Left renal cortex interstitium (tissue), 4 donors: Measurements from ENCODE around the gene PGC. TPM values are rescaled to one million over a fixed set of nuclear protein-coding genes. Genes with fewer than 3 reads are reported as not detected.
"Not testable (repeated sequence)": the region's sequence is repeated elsewhere in the genome, so short reads cannot be mapped to it uniquely, and the experiment has no call there.

Experiments used
- DNase-seq, 4 donors: peaks; one replicate each; pipeline ENCODE4 v3.0.0-alpha.2; 2013; ENCODE audit warnings: low read depth in 4 of 4, low spot score in 2 of 4, missing footprints in 1 of 4
- polyA plus RNA-seq, 4 donors: library from polyadenylated mRNA; unstranded; fragments of 120-200 nt; gene quantifications; one replicate each; pipeline ENCODE4 v1.2.1, GENCODE V29; 2013; ENCODE audit not compliant: insufficient read length in 4 of 4

Gene PGC
- polyA plus RNA-seq, 4 donors: 0.35 to 0.48 TPM; not detected in 2

DNA sequence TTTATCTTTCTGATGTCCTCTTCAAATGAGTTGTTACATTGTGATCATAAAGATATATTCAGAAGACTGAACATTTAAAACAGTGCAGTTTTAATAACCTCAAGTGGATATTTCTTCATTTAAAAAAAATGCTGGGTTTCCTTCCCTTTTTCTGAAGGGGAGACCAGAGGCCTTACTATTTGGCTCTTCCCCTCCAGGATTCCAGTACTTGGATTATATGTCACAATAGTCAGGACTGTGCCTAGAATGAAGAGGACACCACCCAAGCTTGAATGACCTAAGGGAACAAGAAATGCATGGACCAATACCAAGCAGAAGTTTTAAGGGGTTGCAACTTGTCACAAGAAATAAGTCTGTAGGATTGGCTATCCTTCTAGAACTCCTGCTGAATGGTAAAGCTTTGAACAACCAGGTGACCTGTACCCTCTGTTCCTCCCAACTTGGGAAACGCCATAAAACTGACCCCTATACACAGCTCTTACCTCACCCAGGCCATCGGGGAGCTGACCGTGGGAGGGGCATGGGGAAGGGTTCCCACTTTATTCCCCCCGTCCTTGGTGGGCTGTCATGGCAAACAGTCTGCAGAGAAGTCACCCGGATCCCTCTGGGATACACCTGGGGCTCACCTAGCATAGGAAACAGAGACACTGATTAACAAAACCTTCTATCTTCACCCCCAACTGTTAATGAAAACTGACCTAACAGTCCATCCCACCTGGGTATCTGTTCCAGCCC is 30.5 kb upstream of the PGC start:
- no peak for DNase-seq

DNA sequence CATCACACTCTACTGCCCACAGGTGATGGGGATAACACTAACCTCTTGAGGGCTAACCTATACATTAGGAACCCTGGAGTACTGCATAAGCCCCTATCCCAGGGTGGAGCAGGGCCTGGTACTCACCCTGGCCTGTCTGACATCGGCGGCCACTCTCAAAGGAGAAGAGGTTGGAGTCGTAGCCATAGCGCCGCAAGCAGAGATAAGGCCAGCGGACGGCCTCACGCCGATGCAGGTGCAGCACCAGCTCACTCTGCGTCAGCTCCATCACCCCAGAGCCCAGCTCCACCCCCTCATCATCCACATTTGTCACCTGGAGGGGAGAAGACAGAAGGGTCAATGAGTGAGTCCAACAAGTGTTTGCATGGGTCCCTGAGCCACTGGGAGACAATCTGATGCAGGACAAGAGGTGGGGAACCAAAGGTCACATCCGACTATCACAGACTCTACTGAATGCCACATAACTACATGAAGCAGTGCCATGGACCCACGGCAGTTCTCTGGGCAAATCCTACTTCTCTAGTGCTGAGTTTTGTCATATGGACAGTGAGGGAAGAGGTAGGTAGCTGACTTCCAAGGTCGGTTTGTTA is 28.2 kb upstream of the PGC start:
- no peak for DNase-seq

DNA sequence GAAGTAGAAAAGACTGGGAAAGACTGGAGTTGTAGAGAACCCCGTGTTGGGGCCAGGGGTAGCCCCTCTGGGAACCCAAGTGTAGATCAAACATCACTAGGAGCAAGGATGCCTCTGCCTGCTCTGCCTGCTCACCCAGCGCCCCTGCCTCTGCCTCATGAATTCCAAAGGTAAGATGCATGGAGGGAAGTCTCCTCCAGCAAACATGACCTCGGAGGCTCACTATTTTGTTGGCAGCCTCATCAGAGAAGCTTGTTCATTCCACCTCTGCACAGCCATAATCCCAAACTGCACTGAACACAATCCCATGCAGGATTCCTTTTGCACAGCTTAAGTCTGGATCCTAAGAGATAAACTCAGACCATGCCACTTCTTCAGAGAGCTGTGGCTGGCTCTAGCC is 27.6 kb upstream of the PGC start:
- DNase-seq: no peak

DNA sequence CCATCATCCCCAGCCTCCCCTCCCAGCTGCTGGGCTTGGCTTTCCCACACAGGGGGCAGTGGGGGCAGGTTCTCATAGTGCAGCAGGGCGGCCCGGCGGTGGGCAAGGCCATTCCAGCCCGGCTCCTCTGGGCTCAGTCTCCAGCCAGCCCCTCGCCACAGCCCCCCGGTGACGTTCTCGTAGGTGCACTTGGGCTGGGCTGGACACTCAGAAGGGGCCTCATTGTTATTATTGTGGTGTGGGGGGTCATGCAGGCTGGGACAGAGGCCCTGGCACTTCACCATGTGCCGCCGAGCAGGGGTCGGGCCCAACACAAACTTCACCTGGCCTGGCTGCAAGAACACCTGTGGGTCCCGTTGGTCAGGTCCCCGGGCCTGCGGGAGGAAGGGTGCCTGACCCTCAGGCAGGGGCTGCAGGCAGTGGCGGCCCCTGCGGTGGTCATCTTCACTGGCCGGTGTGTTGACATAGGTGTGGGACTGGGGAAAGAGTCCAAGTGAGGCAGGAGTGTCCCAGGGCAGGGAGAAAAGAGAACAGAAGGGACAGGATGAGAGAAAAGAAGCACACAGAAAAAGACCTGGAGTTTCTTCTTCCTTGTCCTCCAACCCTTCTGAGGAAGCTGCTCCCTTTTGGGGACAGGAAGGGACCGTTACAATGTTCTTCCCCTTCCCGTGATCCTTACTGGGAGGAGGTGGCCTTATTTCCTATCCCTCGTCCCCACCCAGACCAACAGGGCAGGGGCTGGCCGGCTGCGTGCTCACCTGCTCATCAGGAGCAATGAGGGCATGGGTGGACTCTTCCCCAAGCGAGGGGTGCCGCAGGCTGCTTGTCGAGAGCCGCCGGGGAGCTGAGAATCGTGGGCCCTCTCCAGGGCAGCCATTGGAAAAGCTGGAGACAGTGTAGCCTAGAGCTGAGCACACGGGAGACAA is 24.1 kb upstream of the PGC start:
- DNase-seq: no peak

DNA sequence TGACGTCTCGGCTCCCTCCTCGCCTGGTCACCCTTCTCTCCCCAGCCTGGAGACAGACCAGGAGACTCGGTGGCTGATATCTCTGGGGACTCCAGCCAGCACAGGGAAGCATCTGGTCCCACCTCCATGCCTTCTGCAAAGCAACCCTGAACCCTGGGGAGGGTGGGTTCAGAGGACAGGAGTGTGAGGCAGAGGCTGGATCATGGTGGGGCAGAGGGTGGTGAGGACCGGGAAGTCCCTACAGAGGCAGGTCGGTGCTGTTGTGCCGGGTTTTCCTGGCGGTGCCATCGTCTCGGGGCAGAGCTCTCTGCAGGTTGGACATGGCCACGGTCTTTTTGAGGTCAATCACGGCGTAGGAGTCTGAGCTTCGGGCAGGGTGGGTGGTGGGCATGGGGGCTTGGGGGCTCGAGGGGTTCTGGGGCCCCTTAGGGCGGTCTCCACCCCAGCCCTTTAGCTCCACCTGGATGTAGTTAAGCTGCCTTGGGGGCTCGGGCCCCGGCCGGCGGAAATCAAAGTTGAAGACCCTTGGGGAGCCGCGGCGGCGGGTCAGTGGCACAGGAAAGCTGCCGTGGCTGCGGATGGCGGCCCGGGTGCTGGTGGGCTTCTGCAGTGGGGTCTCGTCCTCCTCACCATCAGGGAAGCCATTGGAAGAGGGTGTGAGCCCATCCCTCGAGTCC is 23.3 kb upstream of the PGC start:
- DNase-seq: no peak

DNA sequence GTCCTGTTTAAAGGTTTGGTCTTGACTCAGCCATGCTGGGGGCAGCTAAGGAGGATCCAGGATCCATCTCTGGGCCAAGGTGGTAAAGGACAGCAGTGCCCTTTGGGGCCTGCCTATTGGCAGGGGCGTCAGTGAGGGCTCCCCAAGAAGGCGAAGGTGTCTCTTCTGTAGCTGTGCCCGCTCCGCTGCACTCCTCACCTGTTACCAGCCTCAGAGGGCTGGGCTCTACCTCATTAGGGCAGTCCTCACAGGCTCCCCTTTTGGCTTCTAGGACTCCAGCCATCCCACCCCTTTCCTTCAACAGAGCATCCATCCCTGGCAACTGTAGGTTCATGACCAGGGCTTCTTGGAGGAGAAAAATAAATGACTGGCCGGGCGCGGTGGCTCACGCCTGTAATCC is 22.2 kb upstream of the PGC start:
- no peak for DNase-seq

DNA sequence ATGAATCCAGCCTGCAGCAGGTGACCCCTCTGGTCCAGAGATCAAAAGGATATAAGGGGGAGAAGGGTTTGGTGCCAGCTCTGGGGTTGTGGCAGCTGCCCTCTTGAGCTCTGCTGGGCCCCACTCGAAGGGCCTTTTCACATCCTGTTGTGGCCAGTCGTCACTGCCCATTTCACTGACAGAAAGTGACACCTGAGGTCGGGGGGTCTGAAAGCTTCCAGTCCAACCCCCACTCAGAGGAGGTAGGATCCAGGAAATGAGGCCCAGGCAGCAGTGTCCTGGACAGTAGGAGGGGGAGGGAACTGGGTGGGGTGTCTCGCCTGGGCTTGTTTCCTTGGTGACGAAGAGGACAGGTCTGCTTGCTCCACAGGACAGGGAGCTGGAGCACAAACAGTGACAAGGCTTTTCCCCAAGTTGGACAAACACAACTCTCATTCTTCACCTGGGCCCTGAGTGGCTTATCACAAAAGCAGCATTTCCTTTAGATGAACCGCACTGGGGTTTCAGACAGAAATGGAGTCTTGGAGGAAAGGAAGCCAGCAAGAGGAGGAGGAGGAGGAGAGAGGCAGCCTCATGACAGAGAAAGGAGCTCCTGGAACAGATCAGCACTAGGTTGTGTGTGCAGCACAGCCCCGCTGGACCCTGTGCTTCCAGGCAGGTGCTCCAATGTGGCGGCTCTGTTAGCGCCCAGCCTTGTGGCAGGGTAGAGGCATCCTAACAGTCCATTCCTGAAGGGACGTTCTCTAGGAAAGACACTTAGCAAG is 21.5 kb upstream of the PGC start:
- DNase-seq: no peak

DNA sequence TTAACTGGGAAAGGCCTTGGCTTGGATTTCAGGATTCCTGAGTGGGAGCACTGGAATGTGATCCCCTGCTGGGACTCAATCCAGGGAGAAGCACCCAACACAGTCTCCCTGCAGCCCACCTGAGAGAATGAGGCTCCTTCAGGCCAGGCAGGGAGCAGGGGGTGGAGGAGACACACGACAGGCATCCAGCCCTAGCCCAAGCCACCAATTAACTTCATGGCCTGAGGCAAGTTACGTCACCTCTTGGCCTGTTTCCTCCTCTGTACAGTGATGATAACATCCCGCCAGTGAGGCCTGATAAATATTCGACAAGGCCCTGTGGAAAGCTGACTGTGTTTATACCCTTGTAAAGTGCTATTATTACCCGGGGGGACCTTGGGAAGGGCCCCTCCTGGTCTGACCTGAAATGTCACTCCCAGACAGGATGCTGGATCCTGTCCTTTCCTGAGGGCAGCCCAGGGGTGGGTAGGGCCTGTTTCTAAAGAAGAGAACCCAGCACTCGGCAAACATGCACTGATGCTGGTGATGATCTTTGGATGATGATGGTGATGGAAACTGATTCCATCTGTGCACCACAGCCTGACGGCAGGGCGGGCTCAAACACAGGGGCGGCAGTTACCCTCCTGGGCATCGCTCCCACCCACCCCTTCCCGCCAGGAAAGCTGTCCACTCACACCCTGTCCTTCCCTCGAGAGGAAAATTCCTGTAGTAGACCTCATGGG is 20.1 kb upstream of the PGC start:
- DNase-seq: no peak

DNA sequence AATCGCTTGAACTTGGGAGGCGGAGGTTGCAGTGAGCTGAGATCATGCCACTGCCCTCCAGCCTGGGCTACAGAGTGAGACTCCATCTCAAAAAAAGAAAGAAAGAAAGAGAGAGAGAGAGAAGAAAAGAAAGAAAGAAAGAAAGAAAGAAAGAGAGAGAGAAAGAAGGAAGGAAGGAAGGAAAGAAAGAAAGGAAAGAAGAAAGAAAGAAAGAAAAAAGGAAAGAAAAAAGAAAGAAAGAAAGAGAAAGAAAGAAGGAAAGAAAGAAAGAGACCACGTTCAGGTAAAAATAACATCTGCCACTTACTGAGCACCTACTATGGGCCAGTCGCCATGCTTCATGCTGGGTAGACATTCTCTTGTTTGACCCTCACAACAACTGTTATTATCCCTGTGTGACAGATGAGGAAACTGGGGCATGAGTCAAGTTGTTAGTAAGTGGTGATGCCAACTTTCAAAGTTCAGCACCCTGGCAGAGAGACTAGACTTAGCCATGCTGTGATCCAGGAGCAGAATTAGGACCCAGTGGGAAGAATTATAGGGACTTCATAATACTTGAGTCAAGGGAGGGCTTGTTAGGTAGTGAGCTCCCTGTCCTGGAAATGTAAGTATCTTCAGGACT is 19.0 kb upstream of the PGC start:
- DNase-seq: not testable (repeated sequence)

DNA sequence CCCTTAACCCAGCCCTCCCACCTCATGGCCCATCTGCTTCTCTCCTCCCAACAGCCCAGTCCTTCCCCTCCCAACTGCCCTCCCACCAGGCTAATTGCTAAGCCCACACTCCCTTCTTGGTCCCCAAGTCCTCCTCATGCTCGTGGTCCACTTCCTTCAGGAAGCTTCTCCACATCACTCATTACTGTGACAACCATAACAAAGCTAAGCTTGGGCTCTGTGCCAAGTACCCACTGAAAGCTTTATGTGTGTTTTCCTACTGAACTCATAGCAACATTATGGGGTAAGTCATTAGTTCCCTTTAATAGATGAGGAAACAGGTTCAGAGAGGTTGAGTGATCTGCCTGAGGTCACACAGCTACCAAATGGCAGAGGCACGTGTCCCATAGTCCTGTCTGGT is 16.3 kb upstream of the PGC start:
- no peak for DNase-seq

DNA sequence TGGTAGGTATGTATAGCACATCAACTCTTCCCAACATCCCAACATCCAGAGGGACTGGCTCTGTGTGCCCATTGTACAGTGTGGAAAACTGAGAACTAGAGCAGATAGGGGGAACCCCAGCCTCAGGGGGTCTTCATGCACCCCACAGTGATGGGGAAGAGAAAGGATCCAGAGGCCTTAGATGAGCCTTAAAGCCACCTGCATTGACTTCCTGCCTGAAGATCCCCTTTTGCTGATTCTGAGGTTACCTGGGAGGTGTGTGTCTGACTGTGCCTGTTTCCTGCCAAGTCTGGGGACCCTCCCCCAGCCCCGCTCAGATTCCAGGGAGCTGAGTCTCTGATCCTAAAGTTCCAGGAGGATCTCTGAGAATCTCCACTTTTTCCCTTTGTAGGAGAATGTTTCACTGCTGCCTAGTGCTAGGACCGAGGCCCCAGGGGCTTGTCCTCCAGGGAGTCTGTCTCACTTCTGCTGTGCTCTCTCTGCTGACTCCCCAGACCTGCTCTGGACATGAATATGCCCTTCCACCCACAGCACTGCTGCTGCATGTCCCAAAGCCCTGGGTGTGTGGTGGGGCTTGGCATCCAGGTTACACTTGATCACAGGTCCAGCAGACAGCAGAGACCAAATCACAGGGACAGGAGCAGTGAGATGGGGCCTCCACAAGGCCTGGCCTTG is 12.8 kb upstream of the PGC start:
- no peak for DNase-seq

DNA sequence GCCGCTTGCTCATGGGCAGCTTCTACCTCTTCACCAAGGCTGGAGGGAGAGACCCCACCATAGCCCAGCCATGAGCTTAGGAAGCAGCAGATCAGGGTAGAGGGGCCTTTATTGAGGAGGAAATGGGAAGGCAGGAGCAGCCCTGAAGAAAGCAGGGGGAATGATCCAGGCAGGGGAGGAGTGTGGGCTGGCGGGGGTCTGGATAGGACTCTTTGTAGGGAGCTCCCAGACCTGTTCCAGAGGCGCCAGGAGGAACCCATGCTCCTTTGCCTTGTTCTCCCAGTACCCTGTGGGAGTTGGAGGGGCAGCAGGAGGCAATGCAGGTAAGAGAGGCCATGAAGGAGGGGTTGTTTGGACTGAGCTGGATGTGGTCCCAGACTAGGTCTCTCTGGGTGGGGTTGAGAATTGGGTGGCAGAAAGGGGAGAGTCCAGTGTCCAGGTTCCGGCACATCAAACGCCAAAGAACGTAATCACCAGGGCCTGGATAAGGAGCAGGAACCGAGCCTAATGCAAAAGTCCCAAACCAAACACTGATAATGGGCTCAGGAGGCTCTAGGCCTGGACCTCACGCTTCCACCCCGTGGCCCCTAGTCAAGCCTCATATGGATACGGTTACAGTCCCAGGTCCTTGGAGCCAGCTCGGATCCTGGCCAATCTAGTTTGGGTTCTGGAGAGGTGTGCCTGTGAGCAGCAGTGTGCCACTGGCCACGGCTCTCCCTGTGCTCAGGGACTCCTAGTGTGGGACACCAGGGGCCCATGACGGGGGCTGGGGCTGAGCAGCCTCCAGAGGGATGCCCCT is 12.1 kb upstream of the PGC start:
- DNase-seq: no peak

DNA sequence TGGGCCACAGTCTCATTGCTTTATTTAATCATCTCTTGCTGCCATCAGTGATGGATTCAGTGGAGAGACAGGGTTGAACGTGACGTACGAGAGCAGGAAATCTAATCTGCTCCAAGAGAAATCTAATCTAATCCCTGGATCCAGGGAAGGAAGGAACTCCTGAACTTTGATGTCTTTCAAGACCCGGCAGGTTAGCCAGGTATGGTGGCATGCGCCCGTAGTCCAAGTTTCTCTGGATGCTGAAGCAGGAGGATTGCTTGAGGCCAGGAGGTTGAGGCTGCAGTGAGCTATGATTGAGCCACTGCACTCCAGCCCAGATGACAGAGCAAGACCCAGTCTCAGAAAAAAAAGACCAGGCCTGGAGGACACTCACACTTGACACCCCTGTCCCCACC is 11.4 kb upstream of the PGC start:
- no peak for DNase-seq

DNA sequence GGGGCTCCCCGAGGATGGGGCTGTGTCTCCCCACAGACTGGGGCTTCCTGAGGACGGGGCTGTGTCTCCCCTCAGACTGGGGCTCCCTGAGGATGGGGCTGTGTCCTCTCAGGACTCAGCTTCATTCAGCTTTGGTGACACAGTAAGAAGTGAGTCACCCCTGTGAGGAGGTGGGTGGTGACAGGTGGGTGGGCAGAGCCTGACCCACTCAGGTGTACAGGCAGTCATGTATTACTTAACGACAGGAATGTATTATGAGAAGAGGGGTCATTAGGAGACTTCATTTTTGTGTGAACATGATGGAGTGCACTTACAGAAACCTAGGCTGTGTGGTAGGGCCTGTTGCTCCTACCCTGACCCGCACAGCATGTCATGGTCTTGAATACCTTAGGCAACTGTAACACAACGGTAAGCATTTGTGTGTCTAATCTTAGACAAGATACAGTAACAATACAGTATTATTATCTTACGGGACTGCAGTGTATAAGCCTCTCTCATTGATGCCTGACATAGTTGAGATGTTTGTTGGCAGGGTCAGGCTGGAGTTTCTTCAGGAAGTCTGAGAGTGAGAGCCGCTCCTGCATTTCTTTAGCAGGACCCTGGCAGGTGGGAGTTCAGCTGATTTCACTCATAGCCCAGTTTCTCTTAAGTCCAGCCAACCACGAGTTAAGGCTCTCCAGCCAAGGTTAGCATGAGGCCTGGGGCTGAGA is 10.9 kb upstream of the PGC start:
- DNase-seq: no peak

DNA sequence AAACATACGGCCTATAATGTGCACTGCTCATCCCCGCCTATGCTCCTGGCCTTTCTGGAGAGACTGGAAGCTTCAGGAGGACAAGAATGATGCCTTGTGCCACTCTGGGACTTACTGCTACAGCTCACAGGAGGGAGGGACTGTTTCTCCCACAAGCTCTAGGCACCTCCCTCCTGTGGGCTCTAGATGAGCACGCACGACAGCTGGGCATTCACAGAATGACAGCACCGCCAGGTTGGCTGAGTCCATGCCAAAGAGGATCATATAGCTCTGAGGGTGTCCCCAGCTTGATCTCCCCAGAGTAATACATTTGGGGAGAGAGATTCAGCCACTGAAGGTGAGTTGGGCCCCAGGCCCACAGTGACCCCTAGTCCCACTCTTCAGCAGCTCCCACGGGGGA is 10.1 kb upstream of the PGC start:
- no peak for DNase-seq

DNA sequence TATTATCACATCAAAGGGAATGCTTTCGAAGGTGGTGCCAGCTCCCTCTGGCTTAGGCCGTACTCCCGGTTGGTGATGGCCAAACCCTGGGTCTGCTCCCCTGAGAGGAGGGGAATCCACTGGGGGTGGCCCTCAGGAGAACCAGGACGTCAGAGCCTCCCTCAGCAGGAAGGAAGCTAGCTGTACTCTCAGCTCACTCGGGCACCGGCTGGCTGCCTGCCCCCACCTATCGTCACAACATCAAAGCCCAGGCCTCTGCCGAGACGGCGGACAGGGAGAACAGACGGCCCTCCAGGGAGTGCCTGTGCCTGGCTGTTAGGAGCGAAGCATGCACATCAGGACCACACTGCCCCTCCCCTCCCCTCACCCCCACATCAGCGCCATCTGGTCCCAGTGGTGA is 9.2 kb upstream of the PGC start:
- DNase-seq: no peak

DNA sequence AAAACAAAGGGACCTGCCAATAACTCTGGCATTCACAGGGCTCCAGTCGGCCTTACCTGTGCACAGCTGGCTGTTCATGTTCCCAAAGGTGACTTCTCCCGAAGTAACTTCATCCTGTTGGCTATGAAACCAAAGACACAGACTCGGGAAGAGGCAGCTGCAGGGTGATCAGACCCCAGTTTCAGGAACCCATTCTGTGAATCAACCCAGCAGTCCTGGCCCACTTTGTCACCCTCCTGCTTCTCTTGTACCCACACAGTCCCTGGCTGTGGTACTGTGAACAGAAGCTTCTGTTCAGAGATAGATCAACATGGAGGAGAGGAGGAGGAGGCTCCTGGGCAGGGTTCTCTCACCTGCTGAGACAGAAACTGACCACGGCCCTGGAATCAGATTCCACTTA is 8.7 kb upstream of the PGC start:
- DNase-seq: no peak
